KOPT-K1 (cell line): ENCODE measurements around the gene LRRC8E.

Experiments used
- H3K27ac ChIP-seq: fragments of 200-600 bp; sonication (generic); 2 replicates; pipeline ENCODE4 v1.5.1; 2016; ENCODE audit warnings: antibody characterized with exemption, mild to moderate bottlenecking, low read depth, low read length; ENCODE audit not compliant: poor library complexity, severe bottlenecking
- H3K36me3 ChIP-seq: fragments of 200-600 bp; sonication (generic); 2 replicates; pipeline ENCODE4 v1.5.1; 2017; ENCODE audit warnings: antibody characterized with exemption, mild to moderate bottlenecking, low read length, moderate library complexity; ENCODE audit not compliant: insufficient read depth
- H3K9me3 ChIP-seq: fragments of 200-600 bp; sonication (generic); 2 replicates; pipeline ENCODE4 v1.5.1; 2017; ENCODE audit warnings: antibody characterized with exemption, low read length, mild to moderate bottlenecking; ENCODE audit not compliant: insufficient read depth, poor library complexity, severe bottlenecking

The LRRC8E gene

GRCh38 chr19:7944177-7944761, 56.0 kb downstream of the LRRC8E start:
- Histone ChIP-seq H3K9me3 (no peaks in the 10 kb centered on the region), H3K36me3 (peaks cover 21% of the 10 kb centered on the region; the same call in 1 of the 2 replicates), H3K27ac (peak overlapping the region; percentile 53)

GRCh38 chr19:7947939-7948338, 59.6 kb downstream of the LRRC8E start:
- H3K27ac ChIP-seq: no peak overlapping the region
- no peaks in the 10 kb centered on the region for H3K36me3 ChIP-seq
- H3K9me3 ChIP-seq: no peaks in the 10 kb centered on the region
